HPDE6-E6E7 (cell line): ENCODE data around the gene ABCC1.
A peak's percentile ranks its signal among the peaks of the same experiment; 100 is the strongest.
"Not testable (repeated sequence)": the region's sequence is repeated elsewhere in the genome, so short reads cannot be mapped to it uniquely, and the experiment has no call there.

Source experiments
- DNase-seq: peaks from one replicate; pipeline ENCODE4 v3.0.0; 2011; ENCODE audit warnings: missing footprints; ENCODE audit errors: extremely low spot score

Gene ABCC1

GRCh38 chr16:16139806-16140205, 190.4 kb downstream of the ABCC1 start:
- DNase-seq = no peak

GRCh38 chr16:16140537-16140936, 191.1 kb downstream of the ABCC1 start:
- no peak for DNase-seq

GRCh38 chr16:16141141-16141540, 191.7 kb downstream of the ABCC1 start:
- no peak for DNase-seq

- no peak for DNase-seq
Measured at GRCh38 chr16:16141784-16142396, 192.5 kb downstream of the ABCC1 start.

- DNase-seq = no peak
Measured at GRCh38 chr16:16143038-16143763, 193.8 kb downstream of the ABCC1 start.

GRCh38 chr16:16143931-16144330, 194.5 kb downstream of the ABCC1 start:
- DNase-seq = peak; percentile 29

- peak; percentile 82 for DNase-seq
Measured at GRCh38 chr16:16144416-16144815, 195.0 kb downstream of the ABCC1 start.

GRCh38 chr16:16145286-16145685, 195.9 kb downstream of the ABCC1 start:
- no peak for DNase-seq

- DNase-seq = no peak
Measured at GRCh38 chr16:16146380-16147315, 197.2 kb downstream of the ABCC1 start.

GRCh38 chr16:16147316-16147999, 198.0 kb downstream of the ABCC1 start:
- DNase-seq = no peak

- not testable (repeated sequence) for DNase-seq
Measured at GRCh38 chr16:16148000-16148599, 198.7 kb downstream of the ABCC1 start.

GRCh38 chr16:16148755-16149154, 199.3 kb downstream of the ABCC1 start:
- no peak for DNase-seq

GRCh38 chr16:16149710-16150116, 200.3 kb downstream of the ABCC1 start:
- no peak for DNase-seq

GRCh38 chr16:16150117-16150877, 200.9 kb downstream of the ABCC1 start:
- no peak for DNase-seq

- DNase-seq = no peak
Measured at GRCh38 chr16:16150878-16151152, 201.4 kb downstream of the ABCC1 start.

GRCh38 chr16:16151315-16151714, 201.9 kb downstream of the ABCC1 start:
- DNase-seq = no peak

- DNase-seq = not testable (repeated sequence)
Measured at GRCh38 chr16:16153000-16153399, 203.6 kb downstream of the ABCC1 start.

GRCh38 chr16:16154281-16154951, 205.0 kb downstream of the ABCC1 start:
- no peak for DNase-seq

GRCh38 chr16:16155234-16155633, 205.8 kb downstream of the ABCC1 start:
- no peak for DNase-seq

- DNase-seq = no peak
Measured at GRCh38 chr16:16157166-16157565, 207.8 kb downstream of the ABCC1 start.
